H9 (cell line): Measurements from ENCODE around the gene FEZ2. TPM values are rescaled to one million over a fixed set of nuclear protein-coding genes. Genes with fewer than 3 reads are reported as not detected.

ENCODE experiments used
- DNase-seq: peaks from one replicate; pipeline ENCODE4 v3.0.0-alpha.2; 2017
- H2AFZ ChIP-seq: one replicate; pipeline ENCODE4 v1.6.1; 2013; ENCODE audit warnings: mild to moderate bottlenecking, low read length, control low read depth, moderate library complexity
- H2AK5ac ChIP-seq: 2 replicates; pipeline ENCODE4 v1.6.1; 2013; ENCODE audit warnings: low read length, control low read depth, mixed read lengths; ENCODE audit not compliant: insufficient read length
- H2BK120ac ChIP-seq: one replicate; pipeline ENCODE4 v1.6.1; 2013; ENCODE audit warnings: low read depth, mild to moderate bottlenecking, low read length, control low read depth, inconsistent platforms; ENCODE audit not compliant: poor library complexity, severe bottlenecking
- H2BK12ac ChIP-seq: 2 replicates; pipeline ENCODE4 v1.6.1; 2013; ENCODE audit warnings: low read length, control low read depth, mixed read lengths, low read depth; ENCODE audit not compliant: insufficient read length
- H2BK15ac ChIP-seq: 2 replicates; pipeline ENCODE4 v1.6.1; 2013; ENCODE audit warnings: low read depth, low read length, control low read depth
- H2BK20ac ChIP-seq: one replicate; pipeline ENCODE4 v1.6.1; 2013; ENCODE audit warnings: low read depth, mild to moderate bottlenecking, low read length, control low read depth, inconsistent platforms; ENCODE audit not compliant: poor library complexity, severe bottlenecking
- H2BK5ac ChIP-seq: 2 replicates; pipeline ENCODE4 v1.6.1; 2013; ENCODE audit warnings: low read length, control low read depth, mixed read lengths; ENCODE audit not compliant: insufficient read length
- H3K14ac ChIP-seq: 2 replicates; pipeline ENCODE4 v1.6.1; 2013; ENCODE audit warnings: low read length, control low read depth; ENCODE audit not compliant: insufficient read depth
- H3K18ac ChIP-seq: 2 replicates; pipeline ENCODE4 v1.6.1; 2013; ENCODE audit warnings: low read depth, mild to moderate bottlenecking, mixed read lengths, low read length, control low read depth; ENCODE audit not compliant: insufficient read length
- H3K23ac ChIP-seq: 2 replicates; pipeline ENCODE4 v1.6.1; 2013; ENCODE audit warnings: low read length, control low read depth, mixed read lengths, low read depth; ENCODE audit not compliant: insufficient read length
- H3K23me2 ChIP-seq: 2 replicates; pipeline ENCODE4 v1.6.1; 2013; ENCODE audit warnings: low read depth, mild to moderate bottlenecking, mixed read lengths, low read length, control low read depth; ENCODE audit not compliant: insufficient read length, poor library complexity, severe bottlenecking
- H3K27ac ChIP-seq: 2 replicates; pipeline ENCODE4 v1.5.1; 2013; ENCODE audit warnings: low read length, control low read depth, mixed read lengths, low read depth; ENCODE audit not compliant: insufficient read length
- H3K27me3 ChIP-seq: 2 replicates; pipeline ENCODE4 v1.6.1; 2013; ENCODE audit warnings: low read length, control low read depth, inconsistent platforms; ENCODE audit not compliant: insufficient read depth
- H3K4ac ChIP-seq: 2 replicates; pipeline ENCODE4 v1.6.1; 2013; ENCODE audit warnings: low read depth, mild to moderate bottlenecking, control low read depth, inconsistent platforms, low read length, moderate library complexity
- H3K4me1 ChIP-seq: 2 replicates; pipeline ENCODE4 v1.6.1; 2013; ENCODE audit warnings: low read length, control low read depth, inconsistent platforms; ENCODE audit not compliant: insufficient read depth
- H3K4me2 ChIP-seq: 2 replicates; pipeline ENCODE4 v1.6.1; 2013; ENCODE audit warnings: low read length, control low read depth, mixed read lengths; ENCODE audit not compliant: insufficient read length, insufficient read depth
- H3K56ac ChIP-seq: 2 replicates; pipeline ENCODE4 v1.6.1; 2013; ENCODE audit warnings: low read depth, mild to moderate bottlenecking, mixed read lengths, low read length, control low read depth; ENCODE audit not compliant: insufficient read length
- H3K79me1 ChIP-seq: 2 replicates; pipeline ENCODE4 v1.6.1; 2013; ENCODE audit warnings: low read depth, mild to moderate bottlenecking, moderate library complexity, low read length, control low read depth, inconsistent platforms; ENCODE audit not compliant: insufficient read depth, poor library complexity, severe bottlenecking
- H3K79me2 ChIP-seq: 2 replicates; pipeline ENCODE4 v1.6.1; 2013; ENCODE audit warnings: low read length, control low read depth, inconsistent platforms; ENCODE audit not compliant: insufficient read depth
- H3K9ac ChIP-seq: 2 replicates; pipeline ENCODE4 v1.6.1; 2013; ENCODE audit warnings: low read length, control low read depth, mixed read lengths; ENCODE audit not compliant: insufficient read length; ENCODE audit errors: extremely low read depth
- H3K9me3 ChIP-seq: one replicate; pipeline ENCODE4 v1.6.1; 2013; ENCODE audit warnings: low read depth, low read length, inconsistent platforms; ENCODE audit not compliant: control insufficient read depth
- H3T11ph ChIP-seq: one replicate; pipeline ENCODE4 v1.6.1; 2013; ENCODE audit warnings: mild to moderate bottlenecking, low read length, control low read depth, inconsistent platforms
- H4K20me1 ChIP-seq: one replicate; pipeline ENCODE4 v1.6.1; 2013; ENCODE audit not compliant: control insufficient read depth, insufficient read length, insufficient read depth
- H4K5ac ChIP-seq: 2 replicates; pipeline ENCODE4 v1.6.1; 2013; ENCODE audit warnings: low read depth, mild to moderate bottlenecking, mixed read lengths, low read length, control low read depth; ENCODE audit not compliant: insufficient read length
- H4K8ac ChIP-seq: replicated peaks from 2 replicates; pipeline ENCODE4 v1.6.1; 2013; ENCODE audit warnings: low read length, control low read depth, mixed read lengths, low read depth; ENCODE audit not compliant: insufficient read length
- H4K91ac ChIP-seq: 2 replicates; pipeline ENCODE4 v1.6.1; 2013; ENCODE audit warnings: low read depth, mild to moderate bottlenecking, moderate library complexity, mixed read lengths, low read length, control low read depth; ENCODE audit not compliant: insufficient read length
- H3K27ac Mint-ChIP-seq, 3 experiments: 2 replicates in 2 of 3; 3 replicates in 1 of 3; pipeline ENCODE4 v1.8.0; 2020 to 2021; ENCODE audit warnings: mixed read lengths in 3 of 3, mild to moderate bottlenecking in 1 of 3, moderate library complexity in 1 of 3
- H3K27me3 Mint-ChIP-seq: 2 replicates; pipeline ENCODE4 v1.8.0; 2021; ENCODE audit warnings: low read depth, mild to moderate bottlenecking, moderate library complexity, mixed read lengths
- H3K36me3 Mint-ChIP-seq, 3 experiments: 2 replicates in 2 of 3; 3 replicates in 1 of 3; pipeline ENCODE4 v1.8.0; 2020 to 2021; ENCODE audit warnings: low read depth in 3 of 3, mixed read lengths in 3 of 3; ENCODE audit not compliant: insufficient read depth in 1 of 3
- H3K4me1 Mint-ChIP-seq, 2 experiments: 2 replicates each; pipeline ENCODE4 v1.8.0; 2020; ENCODE audit warnings: mixed read lengths in 2 of 2
- H3K4me3 Mint-ChIP-seq, 2 experiments: 2 replicates in 1 of 2; 3 replicates in 1 of 2; pipeline ENCODE4 v1.8.0; 2020 to 2021; ENCODE audit warnings: mild to moderate bottlenecking in 2 of 2, mixed read lengths in 2 of 2, moderate library complexity in 1 of 2
- H3K9me3 Mint-ChIP-seq, 2 experiments: 2 replicates in 1 of 2; 3 replicates in 1 of 2; pipeline ENCODE4 v1.8.0; 2020; ENCODE audit warnings: mild to moderate bottlenecking in 2 of 2, mixed read lengths in 2 of 2, moderate library complexity in 1 of 2
- WGBS: extraction: QIAGEN DNeasy Blood & Tissue Kit; methylation state at CpG from one replicate; pipeline ENCODE4 v1.1.7; 2013; ENCODE audit warnings: missing lambda C conversion rate, low lambda C conversion rate, mixed read lengths; ENCODE audit not compliant: insufficient read length; ENCODE audit errors: extremely low coverage; 5-methylcytosine and 5-hydroxymethylcytosine counted together
- total RNA-seq: library from RNA; stranded (reverse); gene quantifications from 2 replicates; pipeline ENCODE4 v1.2.1, GENCODE V29; 2021
- TF ChIP-seq, protein P1 (sequence below): fragments of 200-600 bp; sonication (generic); conservative IDR thresholded peaks from 3 replicates; pipeline ENCODE4 v1.8.0; 2021; ENCODE audit warnings: antibody characterized with exemption, mild to moderate bottlenecking

Gene FEZ2
- total RNA-seq, 1 experiment from 2014 or later = 27.7 TPM

GRCh38 chr2:36536776-36537175, 61.2 kb downstream of the FEZ2 start:
- TF ChIP-seq, protein P1, sequence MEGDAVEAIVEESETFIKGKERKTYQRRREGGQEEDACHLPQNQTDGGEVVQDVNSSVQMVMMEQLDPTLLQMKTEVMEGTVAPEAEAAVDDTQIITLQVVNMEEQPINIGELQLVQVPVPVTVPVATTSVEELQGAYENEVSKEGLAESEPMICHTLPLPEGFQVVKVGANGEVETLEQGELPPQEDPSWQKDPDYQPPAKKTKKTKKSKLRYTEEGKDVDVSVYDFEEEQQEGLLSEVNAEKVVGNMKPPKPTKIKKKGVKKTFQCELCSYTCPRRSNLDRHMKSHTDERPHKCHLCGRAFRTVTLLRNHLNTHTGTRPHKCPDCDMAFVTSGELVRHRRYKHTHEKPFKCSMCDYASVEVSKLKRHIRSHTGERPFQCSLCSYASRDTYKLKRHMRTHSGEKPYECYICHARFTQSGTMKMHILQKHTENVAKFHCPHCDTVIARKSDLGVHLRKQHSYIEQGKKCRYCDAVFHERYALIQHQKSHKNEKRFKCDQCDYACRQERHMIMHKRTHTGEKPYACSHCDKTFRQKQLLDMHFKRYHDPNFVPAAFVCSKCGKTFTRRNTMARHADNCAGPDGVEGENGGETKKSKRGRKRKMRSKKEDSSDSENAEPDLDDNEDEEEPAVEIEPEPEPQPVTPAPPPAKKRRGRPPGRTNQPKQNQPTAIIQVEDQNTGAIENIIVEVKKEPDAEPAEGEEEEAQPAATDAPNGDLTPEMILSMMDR = no peak
- no peak overlapping the region for H2BK15ac ChIP-seq
- H3K23ac ChIP-seq = no peak overlapping the region
- H3K56ac ChIP-seq = no peak overlapping the region
- no peak overlapping the region for H3T11ph ChIP-seq
- no peak overlapping the region for H2BK5ac ChIP-seq
- H2AK5ac ChIP-seq = no peak overlapping the region
- Mint-ChIP-seq H3K36me3 (peaks cover 14 to 35% (median 21%) of the 10 kb centered on the region in 3 experiments), H3K4me3 (no peak overlapping the region), H3K27me3 (no peaks in the 10 kb centered on the region), H3K4me1 (no peaks in the 10 kb centered on the region), H3K9me3 (no peaks in the 10 kb centered on the region), H3K27ac (0 out of 7 replicates have a peak overlapping the region, but pooled peaks of 1 of the 3 experiments have one; percentile 49)
- no peaks in the 10 kb centered on the region for H3K79me1 ChIP-seq
- no peak overlapping the region for H4K91ac ChIP-seq
- H4K8ac ChIP-seq = no peak overlapping the region
- no peak overlapping the region for H2BK20ac ChIP-seq
- no peak overlapping the region for H3K27ac ChIP-seq
- H2BK120ac ChIP-seq = no peak overlapping the region
- WGBS = no CpG with 5 or more reads among the region's 3 CpGs
- H2BK12ac ChIP-seq = no peak overlapping the region
- H2AFZ ChIP-seq = no peak overlapping the region
- no peak overlapping the region for H3K18ac ChIP-seq
- H3K9me3 ChIP-seq = no peaks in the 10 kb centered on the region
- no peak overlapping the region for H3K4me2 ChIP-seq
- no peak overlapping the region for H3K4ac ChIP-seq
- H3K79me2 ChIP-seq = no peaks in the 10 kb centered on the region
- H3K27me3 ChIP-seq = no peaks in the 10 kb centered on the region
- no peak overlapping the region for H3K9ac ChIP-seq
- H3K4me1 ChIP-seq = no peaks in the 10 kb centered on the region
- no peak overlapping the region for H4K5ac ChIP-seq
- no peaks in the 10 kb centered on the region for H4K20me1 ChIP-seq
- H3K23me2 ChIP-seq = no peaks in the 10 kb centered on the region
- H3K14ac ChIP-seq = no peak overlapping the region
- no peak for DNase-seq
